Lower lobe of right lung (tissue), 2 donors: ENCODE measurements around the gene HAO1. TPM values are rescaled to one million over a fixed set of nuclear protein-coding genes. Genes with fewer than 3 reads are reported as not detected.
A peak's percentile ranks its signal among the peaks of the same experiment; 100 is the strongest.

Experiments used
- ATAC-seq, 2 donors: fragments of 200-7000 bp; cut with Tn5 transposase; one replicate each; pipeline ENCODE4 v1.9.1; 2020 to 2022; ENCODE audit warnings: mild to moderate bottlenecking in 2 of 2, moderate library complexity in 2 of 2
- DNase-seq: peaks from one replicate; pipeline ENCODE4 v3.0.0-alpha.2; 2020
- H3K27ac ChIP-seq: fragments of 200-600 bp; one replicate; pipeline ENCODE4 v1.8.0; 2022
- H3K27me3 ChIP-seq: fragments of 200-600 bp; one replicate; pipeline ENCODE4 v1.8.0; 2022; ENCODE audit warnings: low read depth
- H3K36me3 ChIP-seq: fragments of 200-600 bp; one replicate; pipeline ENCODE4 v1.8.0; 2022; ENCODE audit warnings: mild to moderate bottlenecking
- H3K4me1 ChIP-seq: fragments of 200-600 bp; one replicate; pipeline ENCODE4 v1.8.0; 2022
- H3K4me3 ChIP-seq: fragments of 200-600 bp; one replicate; pipeline ENCODE4 v1.8.0; 2022; ENCODE audit warnings: mild to moderate bottlenecking
- H3K9me3 ChIP-seq: fragments of 200-600 bp; one replicate; pipeline ENCODE4 v1.8.0; 2022
- CTCF ChIP-seq: fragments of 200-600 bp; IDR thresholded peaks from one replicate; pipeline ENCODE4 v1.8.0; 2022; ENCODE audit warnings: antibody characterized with exemption, mild to moderate bottlenecking
- intact Hi-C: fragments of 100-400 bp; cut with DNase I; formaldehyde crosslinking; loops from one replicate; pipeline ENCODE4 v1.11.0; 2022
- total RNA-seq: library from RNA; stranded (reverse); fragmentation: NEBNext Ultra II Directional; extraction: Animal tissue kit (Norgen Biotek cat#: 25700); gene quantifications from one replicate; pipeline ENCODE4 v1.2.1, GENCODE V29; 2021
- donor health status: DM: no; HTN: yes; CAD: no; lungs with severe emphysema.

Gene HAO1
- total RNA-seq, 1 donor from 2014 or later: not detected

GRCh38 chr20:7911586-7912330, 28.5 kb downstream of the HAO1 start:
- H3K9me3 ChIP-seq: no peaks in the 10 kb centered on the region
- no peak overlapping the region for H3K4me3 ChIP-seq
- intact Hi-C loops: no loop called here
- ATAC-seq: no peak
- H3K36me3 ChIP-seq: no peaks in the 10 kb centered on the region
- DNase-seq: no peak
- H3K27ac ChIP-seq: no peak overlapping the region
- no peaks in the 10 kb centered on the region for H3K27me3 ChIP-seq
- H3K4me1 ChIP-seq: no peaks in the 10 kb centered on the region
- TF ChIP-seq CTCF: no peak

GRCh38 chr20:7908905-7909304, 31.4 kb downstream of the HAO1 start:
- no peak for TF ChIP-seq CTCF
- no peak overlapping the region for H3K4me3 ChIP-seq
- H3K27ac ChIP-seq: no peak overlapping the region
- no peaks in the 10 kb centered on the region for H3K4me1 ChIP-seq
- no peaks in the 10 kb centered on the region for H3K9me3 ChIP-seq
- intact Hi-C loops: no loop called here
- H3K36me3 ChIP-seq: no peaks in the 10 kb centered on the region
- DNase-seq (no peak), ATAC-seq (no peak)
- no peaks in the 10 kb centered on the region for H3K27me3 ChIP-seq

GRCh38 chr20:7903429-7903828, 36.8 kb downstream of the HAO1 start:
- TF ChIP-seq CTCF: no peak
- no peaks in the 10 kb centered on the region for H3K9me3 ChIP-seq
- no peak for ATAC-seq
- no peak for DNase-seq
- no peak overlapping the region for H3K4me3 ChIP-seq
- H3K27me3 ChIP-seq: no peaks in the 10 kb centered on the region
- no peaks in the 10 kb centered on the region for H3K36me3 ChIP-seq
- no peak overlapping the region for H3K27ac ChIP-seq
- H3K4me1 ChIP-seq: no peaks in the 10 kb centered on the region
- intact Hi-C loops: no loop called here

GRCh38 chr20:7902879-7903278, 37.4 kb downstream of the HAO1 start:
- Histone ChIP-seq H3K4me1 (no peaks in the 10 kb centered on the region), H3K27me3 (no peaks in the 10 kb centered on the region), H3K27ac (no peak overlapping the region), H3K36me3 (no peaks in the 10 kb centered on the region), H3K4me3 (no peak overlapping the region), H3K9me3 (no peaks in the 10 kb centered on the region)
- no peak for TF ChIP-seq CTCF
- no peak for DNase-seq
- peak in 1 of 2 donors; percentile 23 for ATAC-seq
- intact Hi-C loops: no loop called here

DNA sequence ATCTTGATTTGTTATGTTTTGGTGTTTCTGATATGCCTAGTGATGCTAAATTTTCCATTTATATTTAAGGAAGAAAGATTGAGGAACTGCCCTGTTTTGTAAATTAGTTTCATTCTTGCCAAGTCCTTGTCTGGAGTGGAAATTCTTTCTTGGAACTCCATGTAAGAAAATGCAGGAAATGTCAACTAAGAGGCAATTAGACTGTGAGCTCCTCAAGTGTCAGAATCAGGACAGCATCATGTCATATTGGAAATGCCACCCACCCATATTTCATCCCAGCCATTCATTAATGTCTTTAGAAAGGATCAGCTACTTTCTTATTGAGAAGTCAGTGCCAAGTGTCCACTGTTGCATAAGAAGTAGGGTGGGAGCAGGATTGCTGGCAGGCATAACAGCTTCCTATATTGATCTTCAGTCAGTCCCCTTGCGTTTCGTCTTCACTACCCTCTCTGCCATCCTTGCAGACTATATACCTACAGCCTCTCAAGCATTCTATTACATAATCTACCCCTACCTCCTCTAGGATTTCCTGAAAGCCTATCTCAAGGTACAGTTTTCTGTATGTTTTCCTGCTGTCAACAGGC, 42.4 kb downstream of the HAO1 start:
- intact Hi-C loops: no loop called here
- TF ChIP-seq CTCF: no peak
- ATAC-seq: peak in 1 of 2 donors; percentile 49

More for the DNA sequence above, 42.4 kb downstream of the HAO1 start:
- Histone ChIP-seq H3K27ac (no peak overlapping the region), H3K4me1 (no peaks in the 10 kb centered on the region), H3K4me3 (no peak overlapping the region), H3K9me3 (no peaks in the 10 kb centered on the region), H3K36me3 (no peaks in the 10 kb centered on the region), H3K27me3 (no peaks in the 10 kb centered on the region)
- DNase-seq: no peak
